8988T (cell line): ENCODE results near the gene STAT6.

Experiments
- DNase-seq: peaks from one replicate; pipeline ENCODE4 v3.0.0; 2011

Gene STAT6

DNA sequence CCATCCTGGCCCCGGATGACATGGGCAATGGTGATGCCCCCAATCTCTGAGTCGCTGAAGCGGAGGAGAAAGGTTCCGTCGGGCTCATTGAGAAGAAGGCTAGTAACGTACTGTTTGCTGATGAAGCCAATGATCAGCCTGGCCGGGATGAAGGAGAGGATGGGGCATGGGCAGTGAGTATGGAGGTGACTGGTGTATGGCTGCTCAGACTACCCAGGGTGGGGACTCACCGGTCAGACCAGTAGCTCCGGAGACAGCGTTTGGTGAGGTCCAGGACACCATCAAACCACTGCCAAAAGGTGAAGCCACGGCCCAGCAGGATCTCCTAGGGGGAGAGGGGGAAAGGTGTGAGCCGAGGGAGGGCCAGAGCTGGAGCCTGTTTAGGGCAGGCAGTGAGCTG is 11.4 kb downstream of the STAT6 start:
- no peak for DNase-seq

DNA sequence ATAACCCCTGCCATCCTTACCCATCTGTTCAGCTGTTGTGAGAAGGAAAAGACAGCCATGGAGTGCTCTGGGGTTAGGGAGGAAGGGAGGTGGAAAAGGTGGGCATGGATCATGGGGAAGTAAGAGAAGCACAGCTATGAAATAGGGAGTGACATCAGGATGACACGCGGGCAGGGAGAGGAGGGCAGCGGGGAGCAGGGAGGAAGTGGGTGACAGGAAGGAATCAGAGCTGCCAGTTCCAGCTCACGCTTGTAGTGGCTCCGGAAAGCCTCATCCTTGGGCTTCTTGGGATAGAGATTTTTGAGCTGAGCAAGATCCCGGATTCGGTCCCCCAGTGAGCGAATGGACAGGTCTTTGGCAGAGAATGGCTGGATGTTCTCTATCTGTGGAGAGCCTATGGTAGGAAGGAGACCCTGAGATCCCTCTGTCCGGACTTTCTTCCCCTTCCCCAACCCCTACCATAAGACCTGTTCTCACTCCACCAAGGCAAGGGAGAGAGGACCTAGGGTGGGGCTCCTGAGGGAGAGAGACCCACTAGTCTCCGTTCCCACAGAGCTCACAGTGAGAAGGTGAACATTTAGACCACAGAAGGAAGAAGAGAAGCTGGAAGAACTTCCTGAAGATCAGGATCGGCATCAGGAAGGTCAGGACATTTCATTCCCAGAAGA is 12.0 kb downstream of the STAT6 start:
- DNase-seq = no peak

DNA sequence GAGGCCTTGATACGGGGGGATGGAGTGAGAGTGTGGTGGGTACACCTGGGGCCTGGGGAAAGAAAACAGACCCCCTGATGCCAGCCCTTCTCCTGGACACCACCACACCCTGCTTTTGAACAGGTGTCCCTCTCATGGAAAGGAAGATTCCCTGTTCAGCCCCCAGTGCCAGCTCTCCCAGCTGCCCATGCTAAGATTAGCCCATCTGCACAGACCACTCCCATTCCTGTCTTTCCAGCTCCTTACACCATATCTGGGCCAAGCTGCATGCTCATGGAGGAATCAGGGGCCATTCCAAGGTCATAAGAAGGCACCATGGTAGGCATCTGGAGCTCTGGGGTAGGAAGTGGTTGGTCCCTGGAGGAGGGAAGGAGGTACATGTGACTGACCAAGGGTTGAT is 12.6 kb downstream of the STAT6 start:
- DNase-seq = no peak

DNA sequence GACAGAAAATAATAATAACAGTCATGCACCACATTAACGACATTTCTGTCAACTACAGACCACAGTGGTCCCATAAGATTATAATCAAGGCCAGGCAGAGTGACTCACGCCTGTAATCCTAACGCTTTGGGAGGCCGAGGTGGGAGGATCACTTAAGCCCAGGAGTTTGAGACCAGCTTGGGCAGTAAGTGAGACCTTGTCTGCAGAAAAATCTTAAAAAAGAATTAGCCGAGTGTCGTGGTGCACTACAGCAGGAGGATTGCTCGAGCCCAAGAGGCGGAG is 13.7 kb downstream of the STAT6 start:
- DNase-seq = no peak

DNA sequence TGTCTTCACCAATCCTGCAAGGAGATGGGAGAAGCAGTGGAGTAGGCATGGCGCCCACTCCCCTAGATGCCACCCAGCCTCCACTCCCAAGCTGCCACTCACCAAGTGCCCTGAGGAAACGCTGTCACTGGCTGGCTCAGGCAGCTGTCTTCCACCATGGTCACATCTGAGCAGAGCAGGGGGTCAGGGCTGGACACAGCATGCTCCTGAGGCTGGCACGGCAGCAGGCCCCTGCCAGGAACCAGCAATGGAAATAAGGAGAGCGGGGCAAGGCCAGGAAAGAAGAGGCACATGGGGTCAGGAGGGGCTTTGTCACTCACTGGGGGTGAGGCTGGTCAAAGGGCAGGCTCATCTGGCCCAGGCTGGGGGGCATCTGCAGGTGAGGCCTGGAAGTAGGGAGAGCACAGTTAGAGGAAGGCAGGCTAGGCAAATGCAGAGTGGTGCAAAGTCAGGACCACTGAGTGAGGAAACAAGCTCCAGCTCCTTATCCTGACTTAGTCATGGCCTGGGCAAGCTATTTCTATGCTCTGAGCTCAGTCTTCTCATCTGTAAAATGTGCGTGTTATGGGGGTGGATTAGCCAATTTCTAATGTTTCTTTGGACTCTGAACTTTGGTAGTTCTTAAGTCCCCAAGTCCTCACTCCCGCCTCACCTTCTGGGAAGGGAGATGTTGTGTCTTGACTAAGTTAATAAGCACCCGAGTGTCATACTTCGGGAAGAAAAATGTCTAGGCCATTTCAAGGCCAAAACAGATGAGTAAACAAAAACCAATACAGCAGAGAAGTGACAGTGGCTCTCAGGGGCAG is 14.2 kb downstream of the STAT6 start:
- DNase-seq = no peak

DNA sequence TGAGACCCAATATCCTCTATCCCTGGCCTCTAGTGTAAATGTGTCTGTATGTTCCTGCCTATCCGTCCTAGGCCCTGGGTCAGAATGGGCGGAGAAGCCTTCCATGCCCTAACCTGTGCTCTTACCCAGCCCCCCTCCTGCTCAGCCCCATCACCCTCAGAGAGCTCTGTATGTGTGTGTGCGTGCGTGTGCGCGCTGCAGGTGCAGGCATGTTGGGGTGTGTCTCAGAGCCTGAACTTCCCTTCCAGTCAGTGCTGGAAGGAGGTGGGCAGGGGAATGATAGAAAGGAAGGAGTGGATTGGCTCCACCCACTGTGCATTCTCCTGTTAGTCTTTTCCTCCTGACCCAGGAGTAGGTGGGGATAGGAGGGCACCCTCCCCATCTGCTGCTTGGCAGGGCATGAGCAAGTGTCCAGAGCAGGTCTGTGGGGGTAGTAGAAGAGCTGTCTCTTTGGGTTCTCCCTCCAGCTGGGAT is 15.0 kb downstream of the STAT6 start:
- no peak for DNase-seq

DNA sequence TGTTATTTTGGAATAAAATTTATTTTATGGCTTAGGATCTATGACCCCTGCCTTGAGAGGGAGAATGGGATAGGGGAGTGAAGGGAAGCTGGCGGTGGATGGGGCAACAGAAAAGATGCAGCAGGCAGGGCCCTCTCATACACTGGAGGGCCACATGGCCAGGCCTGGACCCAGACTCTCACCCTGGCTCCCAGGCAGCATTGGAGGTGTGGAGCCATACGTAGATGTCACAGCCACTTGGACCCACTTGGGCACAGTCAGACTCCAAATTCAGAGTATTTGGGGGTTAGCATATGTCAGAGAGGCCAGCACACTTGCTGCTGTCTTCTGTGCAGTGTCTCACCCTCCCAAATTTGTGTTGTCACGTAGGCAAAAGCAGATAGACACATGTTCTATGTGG is 15.7 kb downstream of the STAT6 start:
- no peak for DNase-seq

DNA sequence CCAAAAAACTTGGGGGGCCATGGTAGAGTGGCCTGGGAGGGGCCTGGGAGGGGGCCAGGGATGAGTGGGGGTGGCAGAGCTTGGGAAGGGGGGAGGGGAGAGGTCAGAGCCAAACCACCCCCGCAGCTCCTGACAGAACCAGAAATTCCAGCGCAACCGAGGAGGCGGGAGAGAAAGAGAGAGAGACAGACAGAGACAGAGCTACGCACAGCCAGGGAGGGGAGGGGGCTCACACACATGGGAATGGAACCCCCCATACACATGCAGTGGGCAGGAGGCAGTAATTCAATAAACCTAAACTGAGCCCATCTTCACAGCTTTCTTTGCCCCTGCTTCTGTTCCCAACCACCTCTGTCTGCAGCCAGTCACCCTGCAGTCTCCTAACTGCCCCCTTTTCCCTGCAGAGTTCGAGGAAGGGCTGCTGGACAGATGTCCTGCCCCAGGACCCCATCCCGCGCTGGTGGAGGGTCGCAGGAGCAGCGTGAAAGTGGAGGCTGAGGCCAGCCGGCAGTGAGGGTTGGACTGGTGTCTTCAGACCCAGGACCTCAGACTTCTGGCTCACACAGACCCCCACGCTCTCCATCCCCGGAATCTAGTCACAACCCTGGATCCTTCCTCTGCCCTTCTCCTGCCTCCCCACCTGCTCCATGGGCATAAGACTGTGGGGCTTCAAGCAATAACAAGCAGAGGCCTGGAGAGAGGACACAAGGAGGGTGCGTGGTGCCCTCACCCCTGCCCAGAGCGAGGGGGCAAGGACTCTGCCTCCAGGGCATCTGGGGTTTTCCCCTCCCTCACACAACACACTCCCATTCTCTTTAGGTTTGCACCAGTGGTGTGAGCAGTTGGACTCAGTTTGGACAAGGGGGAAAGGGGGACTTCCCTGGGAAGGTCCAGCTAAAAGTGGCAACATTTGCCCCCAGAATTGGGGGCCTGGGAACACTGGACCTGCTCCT is 16.7 kb downstream of the STAT6 start:
- DNase-seq = no peak

DNA sequence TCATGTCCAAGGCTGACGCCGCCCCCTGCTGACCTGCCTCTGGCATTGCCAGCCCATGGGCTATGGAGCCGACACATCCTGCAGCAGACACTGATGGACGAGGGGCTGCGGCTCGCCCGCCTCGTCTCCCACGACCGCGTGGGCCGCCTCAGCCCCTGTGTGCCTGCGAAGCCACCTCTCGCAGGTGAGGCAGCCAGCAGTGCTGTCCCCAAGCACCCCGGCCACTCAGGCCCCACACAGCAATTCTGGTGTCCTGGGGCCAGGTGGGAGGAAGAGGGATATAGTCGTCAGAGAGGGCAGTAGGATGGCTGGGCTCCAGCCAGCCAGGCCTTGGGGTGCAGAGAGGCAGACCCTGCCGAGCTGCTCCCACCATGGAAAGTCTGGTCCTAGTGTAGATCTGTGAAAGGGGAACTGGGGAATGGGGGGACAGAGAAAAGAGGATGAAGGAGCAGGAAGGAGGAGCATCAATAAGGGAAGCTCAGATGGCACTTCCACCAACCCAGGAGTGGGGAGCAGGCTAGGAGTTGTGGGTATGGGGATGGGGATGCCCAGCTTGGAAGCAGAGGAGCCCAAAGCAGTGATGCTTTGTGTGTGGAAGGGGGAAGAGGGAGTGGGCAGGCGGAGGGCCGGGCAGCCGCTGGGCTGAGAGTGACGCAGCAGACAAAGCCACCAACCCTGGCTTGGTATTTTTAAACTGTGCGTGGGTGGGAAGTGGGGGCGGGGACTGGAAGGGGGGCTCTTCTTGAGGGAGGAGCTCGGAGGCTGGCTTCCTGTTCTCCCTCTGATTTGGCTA is 17.6 kb downstream of the STAT6 start:
- peak; percentile 80 for DNase-seq

DNA sequence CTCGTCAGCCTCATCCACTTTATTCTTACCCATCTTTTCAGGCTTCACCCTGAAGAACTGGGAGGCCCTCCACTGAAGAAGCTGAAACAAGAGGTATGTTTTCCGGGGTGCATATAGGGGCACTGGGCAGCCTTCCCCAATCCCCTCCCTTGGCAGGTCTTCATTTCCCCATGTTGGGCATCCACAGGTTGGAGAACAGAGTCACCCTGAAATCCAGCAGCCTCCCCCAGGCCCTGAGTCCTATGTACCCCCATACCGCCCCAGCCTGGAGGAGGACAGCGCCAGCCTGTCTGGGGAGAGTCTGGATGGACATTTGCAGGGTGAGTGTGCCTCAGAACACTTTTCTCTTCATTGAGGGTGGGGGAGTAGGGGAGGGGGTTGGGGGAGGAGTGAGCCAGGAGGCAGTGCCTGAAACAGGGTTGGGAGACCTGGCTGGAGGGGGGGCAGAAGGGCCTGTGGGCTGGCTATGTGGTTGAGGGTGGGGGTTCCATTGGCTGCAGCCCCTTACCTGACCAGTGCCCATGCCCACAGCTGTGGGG is 18.2 kb downstream of the STAT6 start:
- DNase-seq = no peak

DNA sequence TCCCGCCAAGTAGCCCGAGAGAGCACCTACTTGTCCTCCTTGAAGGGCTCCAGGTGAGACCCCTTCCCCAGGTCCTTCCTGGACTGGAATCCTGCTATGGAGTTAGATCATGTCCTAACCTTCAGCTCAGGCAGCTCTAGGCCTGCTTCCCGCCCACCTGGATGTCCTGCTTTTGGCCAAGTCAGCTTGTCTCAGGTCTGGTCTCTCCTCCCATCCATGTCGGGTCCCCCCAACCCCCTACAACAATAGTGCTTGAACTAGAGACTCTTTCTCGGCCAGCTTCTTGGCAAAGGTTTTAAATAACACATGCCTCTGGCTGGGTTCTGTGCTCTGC is 18.7 kb downstream of the STAT6 start:
- DNase-seq = no peak

DNA sequence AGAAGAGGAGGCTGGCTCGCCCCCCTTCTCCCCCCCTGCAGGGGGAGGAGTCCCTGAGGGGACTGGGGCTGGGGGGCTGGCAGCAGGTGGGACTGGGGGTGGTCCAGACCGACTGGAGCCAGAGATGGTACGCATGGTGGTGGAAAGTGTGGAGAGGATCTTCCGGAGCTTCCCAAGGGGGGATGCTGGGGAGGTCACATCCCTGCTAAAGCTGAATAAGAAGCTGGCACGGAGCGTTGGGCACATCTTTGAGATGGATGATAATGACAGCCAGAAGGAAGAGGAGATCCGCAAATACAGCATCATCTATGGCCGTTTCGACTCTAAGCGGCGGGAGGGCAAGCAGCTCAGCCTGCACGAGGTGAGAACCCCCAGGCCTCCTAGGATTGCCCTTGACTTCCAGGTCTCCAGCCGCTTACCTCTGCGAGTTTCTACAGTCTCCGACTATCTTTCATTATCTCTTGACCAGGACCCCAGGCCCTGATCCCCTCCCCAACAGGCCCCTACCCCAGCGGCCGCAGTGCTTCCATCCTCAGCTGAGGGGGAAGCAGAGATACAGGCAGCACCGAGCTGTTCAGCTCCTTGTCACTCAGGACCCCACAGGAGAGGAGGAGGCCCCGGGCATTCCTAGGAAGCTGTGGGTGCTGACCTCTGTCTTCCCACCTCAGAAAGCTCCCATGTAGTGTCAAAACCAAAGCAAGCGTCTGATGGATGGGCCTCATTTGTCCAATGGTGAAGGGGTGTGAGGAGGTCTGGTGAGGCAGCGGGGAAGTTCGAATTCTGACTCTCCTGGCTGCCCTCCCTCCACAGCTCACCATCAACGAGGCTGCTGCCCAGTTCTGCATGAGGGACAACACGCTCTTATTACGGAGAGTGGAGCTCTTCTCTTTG is 19.3 kb downstream of the STAT6 start:
- no peak for DNase-seq

DNA sequence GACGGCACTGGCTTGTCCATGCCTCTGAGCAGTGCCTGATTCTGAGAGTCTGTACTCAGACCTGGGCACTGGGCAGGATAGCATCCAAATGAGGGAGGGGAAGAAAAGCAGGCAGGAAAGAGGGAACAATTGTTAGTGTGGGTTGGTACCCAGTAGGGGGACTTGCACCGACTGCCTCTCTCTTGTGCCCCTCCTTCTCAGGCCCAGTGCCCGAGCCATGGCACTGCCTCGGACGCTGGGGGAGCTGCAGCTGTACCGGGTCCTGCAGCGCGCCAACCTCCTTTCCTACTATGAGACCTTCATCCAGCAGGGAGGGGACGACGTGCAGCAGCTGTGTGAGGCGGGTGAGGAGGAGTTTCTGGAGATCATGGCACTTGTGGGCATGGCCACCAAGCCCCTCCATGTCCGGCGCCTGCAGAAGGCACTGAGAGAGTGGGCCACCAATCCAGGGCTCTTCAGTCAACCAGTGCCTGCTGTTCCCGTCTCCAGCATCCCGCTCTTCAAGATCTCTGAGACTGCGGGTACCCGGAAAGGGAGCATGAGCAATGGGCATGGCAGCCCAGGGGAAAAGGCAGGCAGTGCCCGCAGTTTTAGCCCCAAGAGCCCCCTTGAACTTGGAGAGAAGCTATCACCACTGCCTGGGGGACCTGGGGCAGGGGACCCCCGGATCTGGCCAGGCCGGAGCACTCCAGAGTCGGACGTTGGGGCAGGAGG is 20.1 kb downstream of the STAT6 start:
- no peak for DNase-seq

DNA sequence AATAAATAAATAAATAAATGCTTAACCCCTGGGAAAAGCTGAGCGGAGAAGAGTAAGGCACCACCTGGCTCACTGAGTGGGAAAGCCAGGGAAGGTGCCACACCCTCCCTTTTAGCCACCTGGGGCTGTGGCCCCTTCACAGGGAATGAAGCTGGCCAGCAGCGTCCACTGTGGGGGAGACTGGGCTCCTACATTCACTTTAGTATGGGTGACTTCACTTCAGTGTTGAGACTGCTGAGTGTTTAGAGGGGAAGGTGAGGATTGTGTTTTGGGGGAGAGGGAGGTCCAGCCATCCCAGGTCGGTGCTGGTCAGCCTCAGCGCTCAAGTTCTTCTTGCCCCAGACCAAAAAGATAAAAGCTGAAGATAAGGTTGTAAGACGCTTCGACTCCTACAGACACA is 20.7 kb downstream of the STAT6 start:
- no peak for DNase-seq

DNA sequence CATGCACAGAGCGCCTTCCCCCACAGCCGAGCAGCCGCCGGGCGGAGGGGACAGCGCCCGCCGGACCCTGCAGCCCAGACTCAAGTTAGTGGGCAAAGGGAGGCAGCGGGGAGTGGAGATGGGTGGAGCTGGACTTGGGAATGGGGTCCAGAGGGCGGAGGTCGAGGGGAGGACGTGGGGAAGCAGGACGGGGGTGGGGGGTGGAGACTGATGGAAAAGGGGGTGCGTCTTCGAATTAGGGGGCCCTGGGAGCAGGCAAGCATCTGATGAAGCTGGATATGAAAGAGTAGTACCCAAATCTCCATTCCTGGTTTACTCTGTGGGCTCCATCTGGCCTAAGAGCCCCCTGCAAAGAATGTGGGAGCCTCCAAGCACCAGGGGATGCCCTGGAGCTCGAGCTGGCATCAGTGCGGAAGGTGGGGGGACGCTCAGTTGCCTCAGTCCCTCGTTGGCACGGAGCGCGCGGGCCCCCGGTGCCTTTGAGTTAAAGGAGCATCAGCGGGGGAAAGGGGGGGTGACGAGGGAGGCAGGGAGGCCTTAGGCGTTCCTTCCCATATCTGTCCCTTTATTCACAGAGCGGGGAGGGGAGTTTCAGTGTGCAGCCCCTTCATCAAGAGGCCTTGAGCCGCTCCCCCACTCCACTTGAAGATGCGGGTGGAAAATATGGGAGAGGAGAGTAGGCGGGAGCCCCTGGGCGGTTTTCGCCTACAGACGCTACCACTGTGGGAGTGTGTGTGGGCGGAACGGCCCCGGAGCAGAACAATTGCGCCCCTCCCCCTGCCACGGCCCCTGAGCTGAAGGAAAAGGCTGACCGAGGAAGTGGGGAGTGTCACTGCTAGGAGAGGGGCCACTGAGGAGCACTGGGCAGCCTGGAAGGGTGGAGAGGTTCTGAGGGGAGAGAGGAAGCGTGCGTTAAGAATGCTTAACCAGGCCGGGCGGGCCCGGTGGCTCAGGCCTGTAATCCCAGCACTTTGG is 21.6 kb downstream of the STAT6 start:
- no peak for DNase-seq

DNA sequence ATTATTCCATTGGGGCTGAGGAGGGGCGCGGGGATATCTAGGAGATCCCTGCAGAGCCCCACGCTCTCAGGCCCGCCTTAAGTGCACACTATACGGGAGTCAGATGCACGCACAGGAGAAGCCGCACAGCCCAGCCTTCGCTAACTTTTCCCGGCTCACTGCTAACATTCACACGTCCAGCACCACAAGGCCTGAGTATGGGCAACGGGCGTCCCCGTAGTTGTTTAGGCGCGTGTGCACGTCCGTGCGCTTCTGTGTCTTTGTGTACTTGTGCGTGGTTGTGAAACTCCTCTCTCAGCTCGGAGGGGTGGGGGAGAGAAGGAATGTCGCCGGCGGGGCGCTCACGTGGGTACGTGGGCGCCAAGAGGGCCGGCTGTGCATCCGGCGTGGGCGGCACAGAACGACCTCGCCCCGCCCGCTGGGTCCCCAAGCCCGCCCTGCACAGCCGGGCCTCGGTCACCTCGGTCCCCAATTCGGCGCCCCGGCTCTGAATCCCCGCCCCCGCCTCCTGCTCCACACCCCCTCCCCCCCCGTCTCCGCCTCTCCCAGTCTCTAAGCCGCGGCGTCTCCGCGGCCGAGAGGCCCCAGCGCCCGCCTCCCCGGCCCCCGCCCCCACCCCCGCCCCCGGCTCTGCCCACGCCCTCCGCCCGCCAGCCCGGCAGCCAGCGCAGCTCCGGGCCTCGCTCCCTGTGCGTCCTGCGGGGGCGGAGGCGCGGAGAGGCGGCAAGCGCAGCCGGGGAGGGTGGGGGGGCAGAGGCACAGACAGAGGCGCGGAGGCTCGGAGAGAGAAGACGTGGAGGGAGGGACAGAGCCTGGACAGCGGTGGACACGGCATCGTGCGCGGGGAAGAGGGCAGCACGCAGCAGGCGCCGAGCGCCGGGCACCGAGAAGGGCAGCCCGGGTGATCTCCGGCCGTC is 22.6 kb downstream of the STAT6 start, which contains the start of gene NAB2:
NAB2 (plus strand) TSS at position 761 of the 917 bp plus-strand sequence. CDS start 158 bp downstream, outside the sequence.
- peak; percentile 83 for DNase-seq

DNA sequence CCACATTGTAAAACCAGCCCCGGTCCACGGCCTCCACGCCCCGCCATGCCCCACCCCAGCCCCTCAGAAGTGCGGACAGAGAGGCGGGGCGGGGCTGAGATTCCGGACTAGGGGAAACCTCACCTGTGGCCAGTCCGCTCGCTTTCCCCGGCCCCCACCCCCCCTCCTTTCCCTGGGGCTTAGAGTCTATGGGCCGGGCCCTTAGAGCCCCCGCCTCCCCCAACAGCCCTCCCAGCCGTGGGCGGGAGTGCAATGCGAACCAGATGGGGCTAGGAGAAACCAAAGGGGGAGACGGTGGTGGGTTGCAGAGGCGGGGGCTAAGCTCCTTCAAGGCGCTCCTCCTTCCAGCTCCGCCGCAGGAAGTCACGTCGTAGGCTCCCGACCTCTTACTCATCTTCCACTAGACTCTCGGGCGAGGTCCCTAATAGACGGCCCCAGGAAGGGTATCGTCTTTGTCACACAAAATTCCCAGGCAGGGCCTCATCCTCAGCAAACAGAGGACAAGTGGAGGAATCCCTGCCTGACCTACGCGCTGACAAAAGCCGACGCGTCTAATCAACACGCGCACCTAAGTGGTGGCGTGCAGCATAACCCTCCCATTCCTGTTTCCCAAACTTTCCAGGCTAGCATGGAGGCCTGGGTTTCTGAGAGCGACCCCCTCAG is 23.3 kb downstream of the STAT6 start:
- no peak for DNase-seq
